H1 (cell line): ENCODE results near the gene WNT9A. TPM values are rescaled to one million over a fixed set of nuclear protein-coding genes. Genes with fewer than 3 reads are reported as not detected.

Experiments used
- CBX8 ChIP-seq: fragments of 300-800, 300-1000 bp; sonication (generic); IDR thresholded peaks from 2 replicates; pipeline ENCODE4 v1.7.1; 2016; ENCODE audit warnings: low read depth, low read length, borderline replicate concordance
- CHD1 ChIP-seq: IDR thresholded peaks from 2 replicates; pipeline ENCODE4 v1.6.1; 2012; ENCODE audit warnings: low read depth, low read length, improper control_type of control experiment
- CHD7 ChIP-seq: fragments of 300-600 bp; sonication (generic); IDR thresholded peaks from 2 replicates; pipeline ENCODE4 v1.7.1; 2012; ENCODE audit warnings: low read length, moderate library complexity, mild to moderate bottlenecking, inconsistent platforms; ENCODE audit not compliant: insufficient replicate concordance
- MAX ChIP-seq: IDR thresholded peaks from 2 replicates; pipeline ENCODE4 v1.6.1; 2012; ENCODE audit warnings: inconsistent platforms
- RAD21 ChIP-seq, 2 experiments: IDR thresholded peaks in 1 of 2; conservative IDR thresholded peaks in 1 of 2; 2 replicates each; pipeline ENCODE4 v1.6.1; 2011; ENCODE audit warnings: low read depth in 2 of 2, low read length in 2 of 2, improper control_type of control experiment in 1 of 2, inconsistent platforms in 1 of 2, mild to moderate bottlenecking in 1 of 2, moderate library complexity in 1 of 2
- SIRT6 ChIP-seq: IDR thresholded peaks from one replicate; pipeline ENCODE4 v1.7.1; 2012; ENCODE audit warnings: low read length, inconsistent platforms
- TBP ChIP-seq: IDR thresholded peaks from 2 replicates; pipeline ENCODE4 v1.6.1; 2011; ENCODE audit warnings: low read depth, low read length, improper control_type of control experiment
- polyA plus RNA-seq, 7 experiments: library from polyadenylated mRNA; depleted of rRNA in 3 of 7; stranded (reverse) in 5 of 7; unstranded in 2 of 7; fragments of >200 nt in 5 of 7; fragments of 200-250 nt in 2 of 7; gene quantifications; 1 replicate in 5 of 7; 2 replicates in 1 of 7; 4 replicates in 1 of 7; pipeline versions ENCODE4 v1.2.1 to v1.2.3, GENCODE V29; 2011 to 2013; ENCODE audit warnings: missing spikeins in 2 of 7, mixed read lengths in 2 of 7
- total RNA-seq: library from RNA; stranded (reverse); fragmentation: NEBNext Ultra II Directional; extraction: Animal tissue kit (Norgen Biotek cat#: 25700); gene quantifications from 2 replicates; pipeline ENCODE4 v1.2.1, GENCODE V29; 2021

Gene WNT9A
- total and polyA plus RNA-seq, 2 of the 8 experiments (the other 6 are each of a cell fraction or from before 2014, with no cell fraction given), result 1.1 to 1.5 TPM

GRCh38 chr1:227912866-227913265 lies 34.9 kb downstream of the WNT9A start (continued):
- TF ChIP-seq CHD7 (no peak), MAX (no peak), RAD21 (IDR thresholded peaks at IDR 0.05 in 1 of 2, conservative IDR thresholded peaks at IDR 0.05 in 1 of 2; ENCODE audit: low read depth in 2 of 2, low read length in 2 of 2) (no peak), CHD1 (no peak), TBP (no peak), SIRT6 (no peak), CBX8 (no peak)
